ENCODE measurements around the gene AP2B1. TPM values are rescaled to one million over a fixed set of nuclear protein-coding genes. Genes with fewer than 3 reads are reported as not detected.

Gene AP2B1
- total and polyA plus RNA-seq, 9 of the 15 experiments (the other 6 are each of a cell fraction or from before 2014, with no cell fraction given): 60.1 to 287 (median 105) TPM

DNA sequence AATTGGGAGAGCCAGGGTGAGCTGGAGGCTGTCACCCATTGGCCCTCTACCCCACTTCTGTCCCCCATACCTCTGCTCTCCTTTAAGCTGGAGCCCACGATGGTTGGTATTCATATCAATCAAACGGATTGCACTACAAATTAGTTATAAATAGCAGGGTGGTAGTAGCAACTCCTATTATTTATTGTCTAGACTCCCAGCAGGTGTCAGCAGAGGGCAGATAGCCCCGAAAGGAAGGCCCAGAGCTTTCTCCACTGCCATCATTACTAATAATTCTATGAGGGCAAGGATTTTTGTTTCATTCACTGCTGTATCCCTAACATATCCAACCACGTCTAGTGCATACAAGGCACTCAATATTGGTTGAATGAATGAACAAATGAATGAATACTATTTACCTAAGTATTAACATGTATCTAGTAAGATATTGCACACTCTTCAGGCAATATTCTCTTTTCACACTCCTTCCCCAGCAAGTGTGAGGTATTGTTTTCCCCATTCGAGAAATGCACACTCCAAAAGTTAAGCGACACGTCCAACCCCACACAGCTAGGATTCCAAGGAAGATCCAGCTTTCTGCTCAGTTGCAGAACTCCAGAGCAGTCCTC is 179.9 kb downstream of the AP2B1 start (continued):
- TF ChIP-seq, protein P1, sequence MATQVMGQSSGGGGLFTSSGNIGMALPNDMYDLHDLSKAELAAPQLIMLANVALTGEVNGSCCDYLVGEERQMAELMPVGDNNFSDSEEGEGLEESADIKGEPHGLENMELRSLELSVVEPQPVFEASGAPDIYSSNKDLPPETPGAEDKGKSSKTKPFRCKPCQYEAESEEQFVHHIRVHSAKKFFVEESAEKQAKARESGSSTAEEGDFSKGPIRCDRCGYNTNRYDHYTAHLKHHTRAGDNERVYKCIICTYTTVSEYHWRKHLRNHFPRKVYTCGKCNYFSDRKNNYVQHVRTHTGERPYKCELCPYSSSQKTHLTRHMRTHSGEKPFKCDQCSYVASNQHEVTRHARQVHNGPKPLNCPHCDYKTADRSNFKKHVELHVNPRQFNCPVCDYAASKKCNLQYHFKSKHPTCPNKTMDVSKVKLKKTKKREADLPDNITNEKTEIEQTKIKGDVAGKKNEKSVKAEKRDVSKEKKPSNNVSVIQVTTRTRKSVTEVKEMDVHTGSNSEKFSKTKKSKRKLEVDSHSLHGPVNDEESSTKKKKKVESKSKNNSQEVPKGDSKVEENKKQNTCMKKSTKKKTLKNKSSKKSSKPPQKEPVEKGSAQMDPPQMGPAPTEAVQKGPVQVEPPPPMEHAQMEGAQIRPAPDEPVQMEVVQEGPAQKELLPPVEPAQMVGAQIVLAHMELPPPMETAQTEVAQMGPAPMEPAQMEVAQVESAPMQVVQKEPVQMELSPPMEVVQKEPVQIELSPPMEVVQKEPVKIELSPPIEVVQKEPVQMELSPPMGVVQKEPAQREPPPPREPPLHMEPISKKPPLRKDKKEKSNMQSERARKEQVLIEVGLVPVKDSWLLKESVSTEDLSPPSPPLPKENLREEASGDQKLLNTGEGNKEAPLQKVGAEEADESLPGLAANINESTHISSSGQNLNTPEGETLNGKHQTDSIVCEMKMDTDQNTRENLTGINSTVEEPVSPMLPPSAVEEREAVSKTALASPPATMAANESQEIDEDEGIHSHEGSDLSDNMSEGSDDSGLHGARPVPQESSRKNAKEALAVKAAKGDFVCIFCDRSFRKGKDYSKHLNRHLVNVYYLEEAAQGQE (IDR thresholded peaks at IDR 0.05; ENCODE audit: borderline replicate concordance): peak; percentile 64; the same call in 1 of the 2 replicates
- TF ChIP-seq, protein P1 (CRISPR knock-in tag; IDR thresholded peaks at IDR 0.05; ENCODE audit: low read depth): no peak
- TF ChIP-seq RAD21 (CRISPR knock-in tag; conservative IDR thresholded peaks at IDR 0.05 in 1 of 2, IDR thresholded peaks at IDR 0.05 in 1 of 2) (peak in 1 of 2 experiments; percentile 67; a peak in 2 of 4 replicates), ZFP91 (CRISPR knock-in tag; IDR thresholded peaks at IDR 0.05) (no peak)

All from K562 (cell line).